Middle frontal gyrus (tissue), 1 donor: ENCODE data around the gene HLCS.

Experiments used
- DNase-seq: peaks from one replicate; pipeline ENCODE4 v3.0.0-alpha.2; 2015; ENCODE audit warnings: low spot score; ENCODE audit errors: extremely low spot score

HLCS gene

GRCh38 chr21:36747815-36748383 is 218.6 kb downstream of the HLCS start:
- DNase-seq = no peak

DNA sequence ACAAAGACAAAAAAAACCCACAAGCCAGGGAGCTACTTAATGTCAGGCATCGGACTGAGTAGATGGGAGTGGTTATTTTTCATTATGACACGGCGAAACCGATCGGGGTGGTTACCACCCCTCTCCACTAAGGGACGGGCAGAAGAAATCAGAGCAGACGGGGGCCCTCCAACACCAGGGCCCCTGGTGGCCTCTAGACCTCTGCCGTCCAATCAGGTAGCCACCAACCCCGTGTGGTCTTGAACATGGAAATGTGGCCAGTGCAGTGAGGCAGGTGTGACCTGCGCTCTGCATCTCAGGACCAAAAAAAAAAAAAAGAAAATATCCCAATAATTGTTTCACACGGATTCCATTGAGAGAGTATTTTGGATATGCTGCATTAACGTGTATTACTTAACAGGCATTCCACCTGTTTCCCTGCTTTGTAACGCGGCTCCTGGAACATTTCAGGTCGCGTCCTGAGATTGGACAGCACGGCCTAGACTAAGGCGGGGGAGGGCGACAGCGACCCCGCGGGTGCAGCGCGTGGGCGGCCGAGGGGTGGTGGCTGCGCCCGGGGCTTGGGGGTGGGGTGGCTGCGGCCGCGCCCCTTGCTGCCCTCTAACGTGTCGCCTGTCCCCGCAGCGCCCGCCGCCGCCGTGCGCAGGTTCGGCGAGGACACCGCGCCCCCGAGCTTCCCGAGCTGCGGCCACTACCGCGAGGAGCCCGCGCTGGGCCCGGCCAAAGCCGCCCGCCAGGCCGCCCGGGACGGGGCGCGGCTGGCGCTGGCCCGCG is 219.2 kb downstream of the HLCS start:
- DNase-seq = no peak

- DNase-seq = no peak
Measured at GRCh38 chr21:36745459-36745858, 221.0 kb downstream of the HLCS start.

DNA sequence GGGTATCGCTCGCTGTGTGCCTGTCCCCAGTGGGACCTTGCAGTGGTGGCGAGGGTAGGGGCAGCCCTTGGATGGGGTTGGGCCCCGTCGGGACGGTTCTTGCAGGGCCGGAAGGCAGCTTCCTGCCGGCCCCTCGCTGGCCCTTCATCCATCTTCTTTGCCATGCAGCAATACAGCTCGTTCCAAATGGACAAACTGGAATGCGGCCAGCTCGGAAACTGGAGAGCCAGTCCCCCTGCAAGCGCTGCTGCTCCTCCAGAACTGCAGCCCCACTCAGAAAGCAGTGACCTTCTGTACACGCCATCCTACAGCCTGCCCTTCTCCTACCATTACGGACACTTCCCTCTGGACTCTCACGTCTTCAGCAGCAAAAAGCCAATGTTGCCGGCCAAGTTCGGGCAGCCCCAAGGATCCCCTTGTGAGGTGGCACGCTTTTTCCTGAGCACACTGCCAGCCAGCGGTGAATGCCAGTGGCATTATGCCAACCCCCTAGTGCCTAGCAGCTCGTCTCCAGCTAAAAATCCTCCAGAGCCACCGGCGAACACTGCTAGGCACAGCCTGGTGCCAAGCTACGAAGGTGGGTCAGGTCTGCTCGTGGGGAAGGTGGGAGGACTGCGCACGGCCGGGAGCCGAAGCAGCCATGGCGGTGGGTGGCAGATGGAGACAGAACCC is 221.8 kb downstream of the HLCS start:
- DNase-seq = no peak

DNA sequence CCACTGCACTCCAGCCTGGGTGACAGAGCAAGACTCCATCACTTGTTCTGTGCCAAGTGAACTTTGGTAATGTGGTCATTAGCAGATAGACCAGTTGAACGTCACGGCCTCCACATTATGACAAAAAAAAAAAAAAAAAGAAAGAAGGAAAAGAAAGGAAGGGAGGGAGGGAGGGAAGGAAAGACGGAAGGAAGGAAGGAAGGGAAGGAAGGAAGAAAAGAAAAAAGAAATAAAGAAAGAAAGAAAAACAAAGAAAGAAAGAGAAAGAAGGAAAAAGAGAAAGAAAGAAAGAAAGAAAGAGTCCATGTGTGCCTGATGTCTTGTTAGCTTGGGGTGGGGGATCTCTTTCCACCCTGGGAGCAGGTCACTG is 222.3 kb downstream of the HLCS start:
- no peak for DNase-seq

- DNase-seq = no peak
Measured at GRCh38 chr21:36743446-36743845, 223.0 kb downstream of the HLCS start.

- DNase-seq = no peak
Measured at GRCh38 chr21:36743008-36743407, 223.5 kb downstream of the HLCS start.

GRCh38 chr21:36741506-36741905 is 225.0 kb downstream of the HLCS start:
- no peak for DNase-seq

DNA sequence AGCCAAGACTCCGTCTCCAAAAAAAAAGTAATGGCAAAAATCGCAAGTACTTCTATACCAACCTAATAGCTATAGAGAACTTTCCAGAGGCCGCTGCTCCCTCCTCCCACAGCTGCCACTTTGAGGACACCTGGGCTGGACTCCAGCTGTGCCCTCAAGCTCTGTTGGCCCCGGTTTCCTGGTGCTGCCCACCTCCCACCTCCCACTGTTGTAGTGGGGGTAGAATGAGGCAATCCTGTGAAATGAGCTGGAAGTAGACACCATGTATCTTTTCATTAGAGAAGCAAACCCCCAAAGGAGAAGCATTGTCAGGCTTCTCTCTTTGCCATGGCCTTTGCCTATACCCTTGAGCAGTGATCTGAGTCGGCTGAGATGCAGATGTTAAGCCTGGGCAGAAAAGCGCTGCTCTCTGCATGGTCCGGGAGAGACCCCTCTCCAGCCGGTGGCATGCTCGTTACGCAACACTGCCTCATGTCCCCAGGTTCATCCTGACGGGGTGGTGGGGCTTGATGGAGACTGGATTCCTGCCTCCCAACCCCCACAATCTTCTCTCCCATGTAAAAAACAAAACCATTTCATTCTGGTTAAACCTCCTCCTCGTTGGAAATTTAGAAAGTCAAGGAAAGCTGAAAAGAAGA is 227.9 kb downstream of the HLCS start:
- DNase-seq = no peak

GRCh38 chr21:36735724-36736320 is 230.6 kb downstream of the HLCS start:
- DNase-seq = no peak

DNA sequence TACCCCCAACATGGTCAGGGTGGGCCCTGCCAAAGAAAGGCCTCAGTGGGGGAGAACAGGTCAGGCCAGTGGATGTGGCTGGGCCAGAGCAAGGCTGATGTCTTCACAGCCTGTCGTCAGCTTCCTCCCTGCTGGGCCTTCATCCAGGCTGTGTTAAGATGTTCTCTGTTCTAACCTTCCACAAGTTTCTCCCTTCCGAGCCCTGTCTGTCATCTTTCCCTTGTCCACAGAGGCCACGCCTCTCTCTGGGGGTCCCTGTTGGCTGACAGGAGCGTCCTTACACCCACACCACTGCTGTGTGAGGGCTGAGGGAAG is 231.3 kb downstream of the HLCS start:
- DNase-seq = no peak

- no peak for DNase-seq
Measured at GRCh38 chr21:36734367-36735200, 231.9 kb downstream of the HLCS start.

GRCh38 chr21:36733857-36734256 is 232.6 kb downstream of the HLCS start:
- DNase-seq = no peak

DNA sequence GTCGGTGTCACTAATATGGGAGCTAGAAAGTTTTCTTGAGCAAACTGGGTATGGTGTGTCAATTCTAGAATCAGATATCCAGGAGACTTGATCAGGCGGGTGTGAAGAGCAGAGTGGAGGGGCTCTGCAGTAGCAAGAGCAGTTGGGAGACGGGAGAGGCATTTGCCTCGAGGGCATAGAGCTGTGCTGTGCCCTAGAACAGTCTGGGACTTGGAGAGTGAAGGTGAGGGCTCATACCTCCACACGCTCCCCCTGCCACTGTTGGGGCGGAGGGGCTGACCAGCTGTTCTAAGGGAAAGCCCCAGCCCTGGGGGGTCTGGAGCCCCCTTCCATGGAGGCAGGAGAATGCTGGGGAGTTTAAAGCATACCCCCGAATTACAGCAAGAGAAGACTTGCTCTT is 233.7 kb downstream of the HLCS start:
- no peak for DNase-seq

DNA sequence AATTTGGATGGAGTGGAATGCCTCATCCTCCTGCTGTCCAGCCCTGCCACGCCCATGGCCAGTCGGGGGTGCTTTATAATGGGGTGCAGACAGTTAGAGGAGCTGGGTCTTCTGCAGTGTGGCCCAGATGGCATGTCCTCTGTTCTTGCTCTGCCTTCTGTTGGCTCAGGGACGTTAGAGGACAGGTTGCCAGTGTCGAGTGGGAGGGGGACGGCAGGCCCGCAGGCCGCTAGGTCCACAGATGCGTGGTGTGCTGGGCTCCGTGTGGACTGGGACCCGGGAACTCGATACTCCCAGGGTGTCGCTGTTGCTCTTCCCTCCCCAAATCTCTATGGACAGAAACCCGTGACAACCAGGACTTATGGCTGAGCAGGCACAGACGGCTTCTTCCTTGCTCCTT is 234.3 kb downstream of the HLCS start:
- no peak for DNase-seq

GRCh38 chr21:36730291-36731281 is 235.9 kb downstream of the HLCS start:
- no peak for DNase-seq

DNA sequence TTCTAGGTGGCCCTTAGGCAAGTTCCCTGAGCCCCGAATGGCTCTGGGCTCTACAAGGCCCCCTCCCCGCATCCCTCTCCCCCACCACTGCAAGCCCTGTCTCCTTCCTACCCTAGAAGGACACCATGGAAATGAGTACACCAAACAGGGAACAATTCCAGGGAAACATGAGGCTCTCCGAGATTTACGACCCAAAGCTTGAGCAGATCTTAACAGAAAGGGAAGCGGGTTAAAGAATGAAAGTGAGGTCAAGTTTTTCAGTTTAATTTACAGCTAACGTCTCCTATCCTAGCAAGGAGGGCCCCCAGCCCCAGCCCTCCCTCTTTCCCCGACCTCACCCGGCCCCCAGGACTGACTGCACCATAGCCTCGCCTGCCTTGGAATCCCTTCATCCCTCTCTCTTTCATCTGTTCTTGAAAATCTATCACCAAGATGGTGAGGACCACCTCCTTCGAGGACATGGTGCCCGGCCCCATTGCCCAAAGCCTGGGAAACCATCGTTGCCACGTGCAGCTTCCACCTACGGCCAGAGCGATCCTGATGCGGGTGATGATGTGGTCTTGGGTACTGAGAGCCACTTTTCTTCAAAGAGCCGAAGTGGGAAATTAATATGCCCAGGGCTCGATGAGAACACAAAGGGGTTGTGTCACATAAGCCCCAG is 237.0 kb downstream of the HLCS start:
- no peak for DNase-seq

DNA sequence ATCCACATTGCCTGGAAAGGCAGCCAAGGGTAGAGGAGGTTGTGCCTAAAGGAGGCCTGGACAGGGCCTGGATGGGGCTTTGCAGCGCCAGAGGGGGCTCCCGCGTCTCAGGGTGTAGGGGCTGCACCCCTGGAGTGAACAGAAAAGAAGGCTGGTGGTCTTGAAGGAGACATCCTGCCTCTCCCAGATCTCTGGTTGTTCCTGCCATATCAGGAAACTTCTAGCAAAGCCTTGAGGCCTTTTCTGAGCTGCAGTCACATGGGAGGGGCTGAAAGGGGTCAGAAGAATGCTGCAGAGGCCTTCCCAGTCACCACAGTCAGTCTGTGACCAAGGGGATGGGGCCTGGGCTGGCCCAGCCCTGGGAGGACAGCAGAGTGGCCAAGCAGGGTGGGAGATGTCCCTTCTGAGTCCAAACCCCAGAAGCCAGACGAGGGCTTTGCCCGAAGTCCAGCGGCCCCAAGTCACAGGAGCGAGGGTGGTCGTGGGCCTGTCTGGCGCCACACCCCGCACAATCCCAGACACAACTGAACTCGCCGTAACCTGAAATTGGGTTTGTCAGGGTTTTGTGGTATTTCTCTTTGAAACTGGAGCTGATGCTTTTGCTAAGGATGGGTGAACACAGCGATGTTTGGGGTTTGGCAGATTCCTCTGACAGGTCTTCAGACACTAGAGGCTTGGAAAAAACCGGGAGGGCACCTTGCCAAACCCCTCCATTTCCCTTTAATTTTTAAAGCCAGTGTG is 237.9 kb downstream of the HLCS start:
- DNase-seq = no peak

GRCh38 chr21:36727866-36728265 is 238.6 kb downstream of the HLCS start:
- no peak for DNase-seq
